ENCODE results near the gene LDLRAD4. TPM values are rescaled to one million over a fixed set of nuclear protein-coding genes. Genes with fewer than 3 reads are reported as not detected.

The LDLRAD4 gene
- total RNA-seq, 4 donors from 2014 or later: 2.7 to 22.5 (median 10.8) TPM

- WGBS, 2 donors: 7 to 14% methylated on average over 5 of the region's 5 CpGs
- no peak for TF ChIP-seq CTCF (IDR thresholded peaks at IDR 0.05)
- TF ChIP-seq POLR2A (IDR thresholded peaks at IDR 0.05): no peak
- DNase-seq (ENCODE audit: low spot score in 2 of 2): peak in 1 of 2 donors; percentile 85
- intact Hi-C loops (cut with DNase I; ENCODE audit: low total_unique reads): no loop called here
- H3K4me3 ChIP-seq (ENCODE audit: low read depth, poor library complexity, severe bottlenecking): no peak overlapping the region
Measured at GRCh38 chr18:13558124-13558523, 339.6 kb downstream of the LDLRAD4 start.

GRCh38 chr18:13558790-13559189, 340.2 kb downstream of the LDLRAD4 start:
- no peak for TF ChIP-seq POLR2A (IDR thresholded peaks at IDR 0.05)
- TF ChIP-seq CTCF (IDR thresholded peaks at IDR 0.05): no peak
- intact Hi-C loops (cut with DNase I; ENCODE audit: low total_unique reads): no loop called here

GRCh38 chr18:13559754-13560153, 341.2 kb downstream of the LDLRAD4 start:
- peak in 1 of 2 donors; percentile 10 for DNase-seq (ENCODE audit: low spot score in 2 of 2)
- no peak for TF ChIP-seq POLR2A (IDR thresholded peaks at IDR 0.05)
- TF ChIP-seq CTCF (IDR thresholded peaks at IDR 0.05): no peak
- 86 to 90% methylated on average over 4 of the region's 4 CpGs for WGBS, 2 donors
- H3K4me3 ChIP-seq (ENCODE audit: low read depth, poor library complexity, severe bottlenecking): no peak overlapping the region
- intact Hi-C loops (cut with DNase I; ENCODE audit: low total_unique reads): no loop called here

More at GRCh38 chr18:13558790-13559189, 340.2 kb downstream of the LDLRAD4 start:
- 79 to 83% methylated on average over 6 of the region's 6 CpGs for WGBS, 2 donors
- no peak overlapping the region for H3K4me3 ChIP-seq (ENCODE audit: low read depth, poor library complexity, severe bottlenecking)
- peak in 1 of 2 donors; percentile 54 for DNase-seq (ENCODE audit: low spot score in 2 of 2)

- intact Hi-C loops (cut with DNase I; ENCODE audit: low total_unique reads): no loop called here
- no peak for TF ChIP-seq CTCF (IDR thresholded peaks at IDR 0.05)
- TF ChIP-seq POLR2A (IDR thresholded peaks at IDR 0.05): no peak
- DNase-seq (ENCODE audit: low spot score in 2 of 2): no peak
- H3K4me3 ChIP-seq (ENCODE audit: low read depth, poor library complexity, severe bottlenecking): no peak overlapping the region
- WGBS, 2 donors: 85 to 88% methylated on average over 5 of the region's 5 CpGs
Measured at GRCh38 chr18:13560306-13560705, 341.7 kb downstream of the LDLRAD4 start.

- intact Hi-C loops (cut with DNase I; ENCODE audit: low total_unique reads): no loop called here
- no peak for TF ChIP-seq POLR2A (IDR thresholded peaks at IDR 0.05)
- TF ChIP-seq CTCF (IDR thresholded peaks at IDR 0.05): no peak
- 45 to 49% methylated on average over 11 of the region's 11 CpGs for WGBS, 2 donors
- H3K4me3 ChIP-seq (ENCODE audit: low read depth, poor library complexity, severe bottlenecking): no peak overlapping the region
- peak in 1 of 2 donors; percentile 80 for DNase-seq (ENCODE audit: low spot score in 2 of 2)
Measured at GRCh38 chr18:13562494-13563029, 344.0 kb downstream of the LDLRAD4 start.

- WGBS, 2 donors: 73 to 77% methylated on average over 9 of the region's 9 CpGs
- TF ChIP-seq POLR2A (IDR thresholded peaks at IDR 0.05): no peak
- no peak for TF ChIP-seq CTCF (IDR thresholded peaks at IDR 0.05)
- DNase-seq (ENCODE audit: low spot score in 2 of 2): no peak
- intact Hi-C loops (cut with DNase I; ENCODE audit: low total_unique reads): no loop called here
- no peak overlapping the region for H3K4me3 ChIP-seq (ENCODE audit: low read depth, poor library complexity, severe bottlenecking)
Measured at GRCh38 chr18:13563390-13563805, 344.8 kb downstream of the LDLRAD4 start.

All from lower leg skin (tissue), 4 donors.